Stimulated activated CD8-positive, alpha-beta memory T cell treated with anti-CD3 and anti-CD28 coated beads, Interleukin-12 subunit alpha, Interleukin-12 subunit beta, amount 100 ng/mL, for 1 hour (primary cell): ENCODE measurements around the gene PMM1.
"Not testable (repeated sequence)": the region's sequence is repeated elsewhere in the genome, so short reads cannot be mapped to it uniquely, and the experiment has no call there.

Experiments used
- DNase-seq: peaks from one replicate; pipeline ENCODE4 v3.0.0-alpha.2; 2020; ENCODE audit warnings: low read depth

The PMM1 gene

DNA sequence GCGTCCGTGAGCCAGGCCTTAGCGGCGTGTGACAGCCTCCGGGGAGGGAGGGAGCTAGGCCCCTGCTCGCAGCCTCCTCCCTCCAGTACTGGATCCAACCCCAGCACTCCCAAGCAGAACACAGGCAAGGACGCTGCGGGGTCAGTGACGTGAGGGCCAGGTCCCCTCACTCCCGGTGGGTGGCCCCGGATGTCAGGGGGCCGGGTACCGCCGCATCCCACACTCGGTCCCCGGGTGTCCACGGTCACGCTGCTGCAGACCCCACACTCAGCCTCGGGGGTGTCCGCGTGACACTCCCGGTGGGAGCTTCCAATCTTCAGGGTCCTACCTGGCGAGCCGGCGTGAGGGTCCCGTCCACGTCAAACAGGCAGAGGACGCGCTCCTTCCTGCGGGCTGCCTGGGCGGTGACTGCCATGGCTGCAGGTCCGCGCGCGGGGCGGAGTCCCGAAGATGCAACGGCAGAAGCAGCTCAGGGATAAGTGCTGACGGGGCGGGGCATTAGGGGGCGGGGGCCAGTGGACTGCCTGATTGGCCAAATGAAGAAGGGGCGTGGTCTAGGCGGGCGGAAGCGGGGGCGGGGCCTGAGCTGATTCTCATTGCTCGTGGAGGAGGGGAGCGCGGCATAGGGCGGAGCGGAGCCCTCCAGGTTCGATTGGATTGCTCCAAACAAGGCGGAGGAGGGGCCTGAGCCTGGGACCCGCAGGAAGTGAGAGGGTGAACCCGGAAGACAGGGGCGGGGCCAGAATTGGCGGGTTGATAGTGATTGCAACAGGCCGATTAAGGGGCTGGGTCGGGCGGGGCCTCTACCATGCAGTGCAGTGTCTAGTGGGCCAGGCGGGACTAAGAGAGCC is at the start of gene PMM1:
Gene PMM1, minus strand, starts transcription at position 450 of the 851 bp plus-strand sequence. Its CDS starts 35 bp downstream, at position 415.
- peak; percentile 100 for DNase-seq

DNA sequence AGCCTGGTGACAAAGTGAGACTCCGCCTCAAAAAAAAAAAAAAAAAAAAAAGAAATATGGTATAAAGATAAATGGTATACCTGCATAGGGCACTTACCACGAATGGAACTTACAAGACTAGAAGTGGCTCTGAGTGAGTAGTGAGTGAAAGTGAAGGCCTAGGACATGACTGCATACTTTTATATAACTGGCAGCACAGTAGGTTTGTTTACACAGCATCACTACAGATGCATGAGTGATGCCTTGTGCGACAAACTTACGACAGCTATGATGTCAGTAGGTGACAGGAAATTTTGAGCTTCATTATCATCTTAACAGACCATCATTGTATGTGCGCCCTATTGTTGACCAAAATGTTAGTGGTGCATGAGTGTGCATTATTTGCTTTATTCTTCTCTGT is 49.1 kb upstream of the PMM1 start:
- DNase-seq = no peak

DNA sequence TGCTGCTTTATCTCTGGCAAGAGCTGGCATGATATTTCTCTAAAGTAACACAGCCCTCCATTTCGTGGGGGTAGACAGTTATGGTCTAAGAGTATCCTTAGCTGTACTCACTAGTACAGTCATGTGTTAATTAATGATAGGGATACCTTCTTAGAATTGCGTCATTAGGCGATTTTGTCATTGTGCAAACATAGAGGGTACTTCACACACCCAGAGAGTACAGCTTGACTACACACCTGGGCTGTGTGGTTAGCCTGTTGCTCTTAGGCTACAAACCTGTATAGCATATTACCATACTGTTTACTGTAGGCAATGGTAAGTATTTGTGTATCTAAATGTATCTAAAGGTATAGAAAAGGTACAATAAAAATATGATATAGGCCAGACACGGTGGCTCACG is 48.5 kb upstream of the PMM1 start:
- DNase-seq = no peak

DNA sequence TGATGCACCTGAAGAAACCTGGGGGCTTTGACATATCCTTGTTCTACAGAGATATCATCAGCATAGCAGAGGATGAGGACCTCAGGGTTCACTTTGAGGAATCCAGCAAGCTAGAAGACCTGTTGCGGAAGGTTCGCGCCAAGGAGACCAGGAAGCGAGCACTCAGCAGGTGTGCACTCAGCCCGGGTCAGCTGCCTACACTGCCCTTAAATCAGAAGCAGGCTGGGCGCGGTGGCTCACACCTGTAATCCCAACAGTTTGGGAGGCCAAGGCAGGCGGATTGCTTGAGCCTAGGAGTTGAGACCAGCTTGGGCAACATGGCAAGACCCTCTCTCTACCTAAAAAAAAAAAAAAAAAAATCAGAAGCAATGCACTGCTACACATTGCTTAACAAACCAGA is 48.0 kb upstream of the PMM1 start:
- DNase-seq = not testable (repeated sequence)

DNA sequence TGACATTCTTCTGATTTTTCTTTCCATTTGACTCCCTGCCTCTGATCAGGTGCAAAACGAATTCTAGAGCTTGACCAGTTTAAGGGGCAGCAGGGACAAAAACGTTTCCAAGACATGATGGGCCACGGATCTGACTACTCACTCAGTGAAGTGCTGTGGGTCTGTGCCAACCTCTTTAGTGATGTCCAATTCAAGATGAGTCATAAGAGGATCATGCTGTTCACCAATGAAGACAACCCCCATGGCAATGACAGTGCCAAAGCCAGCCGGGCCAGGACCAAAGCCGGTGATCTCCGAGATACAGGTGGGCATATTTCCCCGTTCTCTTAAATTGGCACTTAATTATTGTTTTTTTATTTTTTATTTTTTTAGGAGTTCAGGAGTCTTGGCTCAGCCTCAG is 46.8 kb upstream of the PMM1 start:
- DNase-seq = no peak

DNA sequence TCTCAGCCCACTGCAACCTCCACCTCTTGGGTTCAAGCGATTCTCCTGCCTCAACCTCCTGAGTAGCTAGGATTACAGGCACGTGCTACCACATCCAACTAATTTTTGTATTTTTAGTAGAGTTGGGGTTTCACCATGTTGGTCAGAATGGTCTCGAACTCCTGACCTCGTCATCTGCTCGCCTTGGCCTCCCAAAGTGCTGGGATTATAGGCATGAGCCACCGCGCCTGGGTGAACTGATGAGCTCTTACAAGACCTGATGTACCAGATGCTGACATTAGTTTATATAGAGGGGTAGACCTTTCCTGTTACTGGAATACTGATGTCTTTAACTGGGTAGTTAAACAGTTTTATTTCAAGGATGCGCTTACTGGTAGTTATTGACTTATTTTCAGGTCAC is 45.0 kb upstream of the PMM1 start:
- not testable (repeated sequence) for DNase-seq

DNA sequence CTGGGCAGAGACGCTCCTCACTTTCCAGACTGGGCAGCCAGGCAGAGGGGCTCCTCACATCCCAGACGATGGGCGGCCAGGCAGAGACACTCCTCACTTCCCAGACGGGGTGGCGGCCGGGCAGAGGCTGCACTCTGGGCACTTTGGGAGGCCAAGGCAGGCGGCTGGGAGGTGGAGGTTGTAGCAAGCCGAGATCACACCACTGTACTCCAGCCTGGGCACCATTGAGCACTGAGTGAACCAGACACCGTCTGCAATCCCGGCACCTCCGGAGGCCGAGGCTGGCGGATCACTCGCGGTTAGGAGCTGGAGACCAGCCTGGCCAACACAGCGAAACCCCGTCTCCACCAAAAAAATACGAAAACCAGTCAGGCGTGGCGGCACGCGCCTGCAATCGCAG is 42.0 kb upstream of the PMM1 start:
- not testable (repeated sequence) for DNase-seq

DNA sequence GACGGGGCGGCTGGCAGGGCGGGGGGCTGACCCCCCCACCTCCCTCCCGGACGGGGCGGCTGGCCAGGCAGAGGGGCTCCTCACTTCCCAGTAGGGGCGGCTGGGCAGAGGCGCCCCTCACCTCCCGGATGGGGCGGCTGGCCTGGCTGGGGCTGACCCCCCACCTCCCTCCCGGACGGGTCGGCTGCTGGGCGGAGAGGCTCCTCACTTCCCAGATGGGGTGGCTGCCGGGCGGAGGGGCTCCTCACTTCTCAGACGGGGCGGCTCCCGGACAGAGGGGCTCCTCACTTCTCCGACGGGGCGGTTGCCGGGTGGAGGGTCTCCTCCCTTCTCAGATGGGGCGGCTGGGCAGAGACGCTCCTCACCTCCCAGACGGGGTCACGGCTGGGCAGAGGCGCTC is 41.5 kb upstream of the PMM1 start:
- DNase-seq = not testable (repeated sequence)

DNA sequence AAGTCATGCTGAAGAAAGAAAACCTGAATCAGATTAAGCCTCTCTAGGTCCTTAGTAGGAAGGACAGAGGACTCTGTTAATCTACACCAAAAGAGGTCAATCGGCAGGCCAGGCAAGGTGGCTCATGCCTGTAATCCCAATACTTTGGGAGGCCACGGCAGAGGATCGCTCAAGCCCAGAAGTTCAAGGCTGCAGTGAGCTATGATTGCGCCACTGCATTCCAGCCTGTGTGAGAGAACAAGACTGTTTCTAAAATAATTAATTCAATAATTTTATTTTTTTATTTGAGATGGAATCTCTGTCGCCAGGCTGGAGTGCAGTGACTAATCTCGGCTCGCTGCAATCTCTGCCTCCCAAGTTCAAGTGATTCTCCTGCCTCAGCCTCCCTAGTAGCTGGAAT is 35.9 kb upstream of the PMM1 start:
- no peak for DNase-seq

DNA sequence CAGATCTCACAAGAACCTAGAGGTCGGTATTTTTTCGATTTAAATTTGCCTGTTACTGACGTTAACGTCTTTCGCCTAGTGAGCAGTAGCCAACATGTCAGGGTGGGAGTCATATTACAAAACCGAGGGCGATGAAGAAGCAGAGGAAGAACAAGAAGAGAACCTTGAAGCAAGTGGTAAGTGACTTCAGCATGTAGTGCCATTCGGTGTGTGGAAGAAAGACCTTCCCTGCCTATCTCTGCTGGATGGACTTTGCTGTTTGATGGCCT is 32.2 kb upstream of the PMM1 start:
- no peak for DNase-seq

DNA sequence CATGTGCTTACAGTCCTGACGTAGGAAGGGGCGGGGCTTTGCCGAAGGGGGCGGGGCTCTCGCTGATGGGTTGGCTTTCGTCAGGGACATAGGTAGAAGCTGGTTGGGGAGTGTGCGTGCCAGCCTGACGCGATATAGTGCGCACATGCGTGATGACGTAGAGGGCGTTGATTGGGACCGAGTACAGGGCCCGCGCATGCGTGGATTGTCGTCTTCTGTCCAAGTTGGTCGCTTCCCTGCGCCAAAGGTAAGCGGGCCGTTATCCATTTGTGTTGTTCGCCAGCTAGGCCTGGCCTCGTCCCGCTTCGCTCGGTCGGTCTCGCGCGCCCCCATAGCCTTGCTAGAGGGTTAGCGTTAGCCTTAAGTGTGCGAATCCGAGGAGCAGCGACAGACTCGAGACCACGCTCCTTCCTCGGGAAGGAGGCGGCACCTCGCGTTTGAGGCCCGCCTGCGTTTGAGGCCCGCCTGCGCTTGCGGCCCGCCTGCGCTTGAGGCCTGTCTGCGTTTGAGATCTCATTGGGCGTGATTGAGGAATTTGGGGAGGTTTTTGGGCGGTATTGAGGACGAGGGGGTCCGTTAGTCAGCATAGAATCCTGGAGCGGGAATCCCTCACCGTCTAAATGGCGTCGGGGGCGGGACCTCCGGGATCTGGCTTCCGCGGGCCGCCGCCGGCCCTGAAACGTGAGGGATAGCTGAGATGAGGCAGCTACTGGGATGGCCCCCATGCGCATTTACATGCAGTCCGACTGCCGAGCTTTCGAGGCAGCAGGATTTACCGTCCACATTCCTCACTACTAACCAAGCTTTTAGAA is 31.7 kb upstream of the PMM1 start, which contains the start of gene XRCC6:
Gene XRCC6, plus strand, starts transcription at position 197 of the 812 bp plus-strand sequence. CDS start 710 bp downstream, outside the sequence.
- DNase-seq = peak; percentile 100

DNA sequence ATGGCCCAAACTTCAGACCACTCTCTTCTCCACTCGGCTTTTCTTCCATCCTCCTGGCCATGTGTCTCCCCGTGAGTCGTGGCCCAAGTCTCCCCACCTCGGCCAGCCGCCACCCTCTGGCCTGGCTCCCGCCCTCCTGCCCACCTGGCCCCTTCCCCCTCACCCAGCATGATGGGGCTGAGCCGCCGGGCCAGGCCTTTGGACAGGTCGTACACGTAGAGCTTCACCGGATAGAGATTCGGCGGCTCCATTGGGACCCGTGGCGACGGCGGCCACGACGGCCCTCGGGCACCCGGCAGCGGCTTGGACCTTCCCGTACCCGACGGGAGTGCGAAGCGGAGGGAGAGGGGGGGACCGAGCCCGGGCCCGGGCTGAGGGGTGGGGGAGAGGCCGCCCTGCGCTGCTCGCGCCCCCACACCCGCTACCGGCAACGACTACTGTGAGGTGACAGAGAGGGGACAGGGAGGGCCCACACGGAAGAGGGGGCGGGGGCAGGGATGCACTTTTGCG is 31.0 kb upstream of the PMM1 start, which contains the start of gene DESI1:
Gene DESI1, minus strand, starts transcription at position 455 of the 510 bp plus-strand sequence. Its CDS starts 204 bp downstream, at position 251.
- DNase-seq = no peak

DNA sequence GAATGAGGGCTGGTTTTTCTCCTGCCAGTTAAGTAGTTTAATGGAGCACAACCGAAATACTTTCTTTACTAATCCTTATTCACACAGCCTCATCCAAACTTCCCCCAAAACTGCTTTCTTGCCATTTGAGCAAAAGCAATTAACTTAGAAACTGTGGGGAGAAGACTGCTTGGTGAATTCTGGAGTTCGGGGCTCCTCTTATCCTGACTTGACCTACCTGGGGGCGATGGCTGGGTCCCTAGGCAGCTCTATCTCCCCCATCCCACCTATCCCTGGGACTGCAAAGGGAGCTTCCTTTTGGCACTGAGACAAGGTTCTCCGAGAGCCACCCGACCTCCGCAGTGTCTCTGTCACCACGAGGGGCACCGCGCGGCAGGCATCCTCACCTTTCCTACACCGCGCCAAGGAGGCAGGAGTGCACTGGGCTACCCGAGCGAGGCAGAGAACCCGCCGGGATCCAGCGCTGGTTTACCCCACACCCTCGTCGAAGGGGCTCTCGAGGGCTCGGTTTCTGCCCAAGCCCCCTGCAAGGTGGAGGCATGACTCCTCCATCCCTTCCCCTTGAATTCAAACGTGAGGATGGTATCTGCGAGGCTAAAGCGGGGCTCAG is 30.4 kb upstream of the PMM1 start:
- DNase-seq = no peak

DNA sequence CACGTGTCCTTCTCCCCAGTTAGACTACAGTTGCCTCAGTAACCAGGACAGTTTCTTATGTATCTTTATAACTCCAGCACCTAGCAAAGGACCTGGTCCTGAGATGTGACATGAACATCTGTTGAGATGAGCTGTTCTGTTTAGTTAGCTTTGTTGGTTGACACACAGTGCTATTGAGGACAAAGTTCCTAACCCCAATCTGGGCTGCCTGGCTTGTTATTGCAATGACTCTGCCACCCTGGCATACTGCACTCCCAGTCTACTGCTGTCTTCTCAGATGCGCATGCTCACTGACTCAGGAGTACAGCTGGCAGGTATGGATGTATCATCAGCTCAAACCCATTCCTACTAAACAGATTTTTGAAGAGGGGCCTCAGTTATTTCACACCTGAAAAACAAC is 23.8 kb upstream of the PMM1 start:
- DNase-seq = no peak

DNA sequence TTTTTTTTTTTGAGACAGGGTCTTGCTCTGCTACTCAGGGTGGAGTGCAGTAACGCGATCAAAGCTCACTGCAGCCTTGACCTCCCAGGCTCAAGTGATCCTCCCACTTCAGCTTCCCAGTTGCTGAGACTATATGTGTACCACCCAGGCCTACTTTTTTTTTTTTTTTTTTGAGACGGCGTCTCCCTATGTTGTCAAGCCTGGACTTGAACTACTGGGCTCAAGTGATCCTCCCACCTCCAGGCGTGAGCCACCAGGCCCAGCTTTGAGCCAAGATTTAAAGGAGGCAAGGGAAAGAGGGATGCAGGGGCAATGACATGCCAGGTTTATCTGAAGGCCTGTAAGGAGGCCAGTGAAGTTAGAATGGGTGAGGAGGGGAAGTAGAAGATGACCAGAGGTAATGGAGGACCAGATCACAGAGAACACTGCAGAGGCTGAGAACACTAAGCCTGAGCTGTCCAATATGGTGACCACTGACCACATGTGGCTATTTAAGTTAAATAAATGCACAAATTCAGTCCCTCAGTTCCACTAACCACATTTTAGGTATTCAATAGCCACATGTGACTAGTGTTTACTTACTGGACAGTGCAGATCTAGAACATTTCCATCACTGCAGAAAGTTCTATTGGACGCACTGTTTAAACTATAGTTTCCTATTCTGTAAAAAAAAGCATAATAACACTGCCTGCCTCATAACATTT is 23.1 kb upstream of the PMM1 start:
- DNase-seq = no peak

DNA sequence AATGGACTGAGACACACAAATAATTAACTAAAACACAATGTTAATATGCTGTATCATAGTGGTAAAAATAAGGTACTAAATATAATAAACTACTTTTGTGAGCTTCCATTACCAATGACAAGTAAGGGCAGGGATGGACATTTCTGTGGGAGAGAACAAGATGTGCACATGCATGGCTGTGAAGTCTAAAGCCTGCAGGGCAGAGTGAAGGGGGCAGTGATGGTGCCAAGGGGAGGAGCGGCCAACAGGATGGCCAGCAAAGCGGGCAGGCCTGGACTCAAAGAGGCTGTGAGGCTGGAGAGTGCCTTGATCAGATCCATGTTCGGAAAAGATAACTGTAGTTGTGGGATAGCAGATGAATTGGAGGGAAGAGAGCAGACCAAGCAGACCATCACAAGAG is 18.7 kb upstream of the PMM1 start:
- DNase-seq = no peak

DNA sequence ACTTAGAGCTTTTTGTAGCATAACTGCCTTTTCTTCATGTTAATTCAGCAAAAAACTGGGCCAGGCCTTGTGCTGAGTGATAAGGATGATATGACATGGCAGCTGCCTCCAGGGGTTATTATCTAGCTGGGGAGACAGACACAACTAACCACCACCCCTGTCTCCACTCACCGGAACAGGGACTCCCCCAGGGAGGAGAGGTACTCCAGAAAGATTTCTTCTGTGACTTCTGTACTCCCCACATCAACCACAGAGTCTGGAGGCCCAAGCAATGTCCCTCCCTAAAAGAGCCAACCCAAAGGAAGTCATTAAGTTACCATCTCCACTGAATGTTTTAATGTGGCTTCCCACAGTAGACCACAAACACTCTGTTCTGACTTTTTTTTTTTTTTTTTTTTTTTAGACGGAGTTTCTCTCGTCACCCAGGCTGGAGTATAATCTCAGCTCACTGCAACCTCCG is 14.3 kb upstream of the PMM1 start:
- no peak for DNase-seq

DNA sequence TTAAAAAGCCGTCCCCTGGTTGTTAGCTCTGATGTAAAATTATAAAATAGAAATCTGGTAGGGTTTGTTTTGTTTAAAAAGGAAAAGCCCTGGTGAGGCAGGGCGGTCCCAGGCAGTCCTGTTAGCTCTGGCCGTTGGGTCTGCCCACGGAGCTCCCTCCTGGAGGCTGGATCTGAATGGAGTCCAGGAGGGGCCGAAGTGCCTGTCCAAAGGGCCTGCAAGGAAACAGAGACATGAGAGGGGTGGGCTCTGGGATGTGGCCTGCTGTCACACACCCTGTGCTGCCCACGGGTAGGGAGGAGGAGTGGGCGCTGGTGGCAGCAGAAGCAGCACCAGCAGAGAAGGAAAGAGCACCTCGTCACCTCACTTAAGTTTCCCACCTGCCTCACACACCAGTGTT is 11.3 kb upstream of the PMM1 start:
- no peak for DNase-seq

DNA sequence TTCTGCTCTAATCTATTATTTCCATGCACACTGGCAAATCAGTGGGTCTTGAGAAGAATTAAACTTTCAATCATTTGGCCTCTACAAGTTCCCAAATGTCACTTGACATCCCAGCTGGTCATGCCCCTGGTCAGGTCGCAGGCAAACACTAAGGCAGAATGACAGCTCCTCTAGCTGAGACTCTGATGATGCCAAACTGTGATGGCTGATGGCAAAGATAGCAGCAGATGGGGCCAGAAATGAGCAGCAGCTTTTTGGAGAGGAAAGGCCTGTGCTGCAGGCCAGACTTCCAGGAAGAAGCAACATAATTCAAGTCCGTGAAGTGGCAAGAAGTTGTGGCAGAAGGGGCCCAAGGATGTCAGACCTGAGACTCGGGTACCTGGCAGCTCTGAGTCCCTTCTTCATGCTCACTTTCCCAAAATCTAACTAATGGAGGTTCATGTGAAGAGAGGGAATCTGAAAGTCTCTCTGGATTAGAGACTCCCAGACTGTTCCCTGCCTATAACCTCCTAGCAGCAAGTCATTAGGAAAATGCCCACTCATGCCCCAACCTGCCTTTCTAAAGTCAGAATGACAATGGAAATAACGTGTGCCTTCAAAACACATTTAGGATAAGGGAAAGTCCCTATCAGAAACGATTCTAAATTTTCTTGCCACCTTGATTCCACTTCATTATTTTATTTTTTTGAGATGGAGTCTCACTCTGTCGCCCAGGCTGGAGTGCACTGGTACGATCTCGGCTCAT is 9.4 kb upstream of the PMM1 start:
- DNase-seq = no peak

DNA sequence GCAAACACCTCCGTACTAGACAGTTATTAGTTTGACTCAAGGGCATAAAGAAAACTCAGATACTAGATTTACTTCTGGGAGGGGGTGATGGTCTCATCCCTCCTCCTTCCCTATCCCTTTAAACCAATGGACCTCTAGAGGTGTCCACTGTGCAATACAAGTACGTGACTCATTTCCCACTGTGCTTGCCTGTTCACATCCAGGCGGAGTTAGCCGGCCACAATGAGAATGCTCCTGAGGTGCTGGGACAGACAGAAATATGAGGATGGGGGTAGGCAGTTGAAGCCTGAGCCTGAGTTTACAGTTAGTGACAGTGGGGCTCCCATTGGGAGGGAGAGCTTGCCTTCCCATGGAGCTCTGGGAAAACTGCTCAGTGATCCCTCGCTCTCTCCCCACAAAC is 8.4 kb upstream of the PMM1 start:
- DNase-seq = no peak

DNA sequence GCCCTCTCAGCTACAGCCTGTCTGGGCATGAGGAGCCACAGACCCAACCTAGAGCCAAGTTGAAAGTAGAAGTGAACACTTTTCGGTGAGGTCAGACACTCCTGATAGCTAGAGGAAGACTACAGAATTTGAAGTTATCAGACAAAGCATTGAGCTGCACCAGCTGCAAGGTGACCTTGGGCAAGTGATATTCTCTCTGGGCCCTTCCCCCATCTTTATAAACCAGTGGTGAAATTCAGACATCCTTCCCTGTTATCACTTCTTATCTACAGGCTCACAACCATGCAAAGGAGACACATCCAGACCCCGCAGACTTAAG is 8.0 kb upstream of the PMM1 start:
- DNase-seq = no peak
